HG02885 (cell line): ENCODE results near the gene TRABD2B.

ENCODE experiments used
- ATAC-seq: cut with Tn5 transposase; IDR thresholded peaks from one replicate; pipeline ENCODE4 v1.9.1; 2021; ENCODE audit warnings: mild to moderate bottlenecking; ENCODE audit not compliant: unreplicated experiment, poor library complexity

The TRABD2B gene

DNA sequence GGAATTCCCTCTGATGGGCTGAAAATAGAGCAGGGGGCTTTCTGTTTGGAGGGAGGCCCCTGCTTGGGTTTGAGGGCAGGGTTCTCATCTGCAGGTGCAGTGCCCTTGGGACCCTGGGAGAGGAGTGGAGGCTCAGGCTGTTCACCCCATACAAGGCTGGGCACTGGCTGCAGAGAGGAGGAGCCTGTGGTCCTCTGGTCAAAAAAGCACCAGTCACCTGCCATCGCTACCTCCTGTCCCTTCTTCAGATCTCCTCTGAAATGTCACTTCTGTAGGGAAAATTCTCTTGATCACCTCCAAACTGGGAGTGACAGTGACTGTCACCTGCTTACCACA, 108.9 kb downstream of the TRABD2B start:
- no peak for ATAC-seq

DNA sequence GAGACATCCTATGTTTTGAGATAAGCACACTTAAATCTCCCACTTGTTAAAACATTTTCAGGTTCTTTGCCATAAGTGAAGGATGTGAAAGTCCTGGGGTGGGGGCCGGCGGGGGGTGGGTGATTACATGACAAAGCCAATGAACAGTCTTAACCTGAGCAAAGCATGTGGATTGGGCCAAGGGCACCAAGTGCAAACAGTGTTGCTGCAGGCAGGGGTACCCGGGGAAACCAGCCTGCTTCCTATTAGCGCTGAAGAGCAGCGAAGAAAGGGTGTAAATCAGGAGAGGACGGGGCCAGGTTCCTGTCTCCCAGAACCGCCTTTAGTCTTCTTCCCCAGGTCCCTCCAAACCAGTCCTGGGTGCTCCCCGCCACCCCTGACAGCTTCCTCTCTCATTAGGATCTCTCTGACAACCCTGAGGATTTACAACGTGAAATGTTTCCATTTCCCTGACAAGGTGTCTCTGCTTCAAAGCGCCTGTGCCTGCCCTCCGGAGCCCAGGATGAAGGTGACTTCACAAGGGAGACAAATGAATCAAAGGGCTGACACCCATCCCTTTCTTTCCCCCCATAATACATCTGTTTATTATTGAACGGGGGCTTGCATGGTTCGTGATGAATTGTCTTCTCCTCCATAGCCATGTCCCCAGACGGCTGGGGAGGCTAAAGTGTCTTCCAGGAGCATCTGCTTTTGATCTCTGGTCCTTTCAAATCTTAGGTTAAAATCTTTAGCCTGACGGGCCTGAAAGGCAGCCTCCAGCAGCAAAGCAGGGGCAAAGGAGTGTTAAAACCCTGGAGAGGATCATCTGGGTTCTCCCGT, 109.5 kb downstream of the TRABD2B start:
- ATAC-seq, result no peak

DNA sequence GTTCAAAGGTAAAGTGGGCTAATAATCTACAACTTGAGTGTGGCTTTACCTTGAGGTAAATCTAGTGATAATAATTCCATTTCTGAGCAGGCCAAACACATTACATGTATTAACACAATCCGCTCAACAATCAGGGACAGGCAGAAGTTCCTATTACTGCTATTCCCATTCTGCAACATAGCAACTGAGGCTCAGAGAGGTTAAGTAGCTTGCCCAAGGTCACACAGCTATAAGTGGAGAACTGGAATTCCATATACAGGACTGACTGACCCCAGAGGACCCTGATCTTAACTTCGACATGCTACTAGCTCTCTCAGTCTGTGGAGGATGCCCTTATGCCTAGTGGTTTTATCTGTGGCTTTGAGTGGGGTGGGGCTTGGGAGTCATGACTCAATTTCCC, 110.1 kb downstream of the TRABD2B start:
- no peak for ATAC-seq

DNA sequence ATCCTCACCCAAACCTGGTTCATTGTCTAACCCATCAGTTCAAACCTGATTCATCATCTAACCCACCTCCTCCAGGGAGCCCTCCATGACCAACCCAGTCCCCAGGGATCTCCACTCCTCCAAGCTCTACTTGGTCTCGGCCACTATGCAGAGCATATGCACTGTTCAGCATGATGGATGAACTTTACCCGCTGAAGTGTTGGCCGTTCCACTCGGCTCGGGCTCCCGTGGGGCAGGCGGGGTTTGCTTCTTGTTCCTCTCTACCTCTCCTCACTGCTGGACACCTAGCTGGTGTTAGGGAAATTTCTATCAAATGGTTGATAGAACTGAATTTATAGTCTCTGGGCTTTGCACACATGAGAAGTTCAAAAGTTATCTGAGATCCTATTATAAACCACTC, 111.0 kb downstream of the TRABD2B start:
- no peak for ATAC-seq

DNA sequence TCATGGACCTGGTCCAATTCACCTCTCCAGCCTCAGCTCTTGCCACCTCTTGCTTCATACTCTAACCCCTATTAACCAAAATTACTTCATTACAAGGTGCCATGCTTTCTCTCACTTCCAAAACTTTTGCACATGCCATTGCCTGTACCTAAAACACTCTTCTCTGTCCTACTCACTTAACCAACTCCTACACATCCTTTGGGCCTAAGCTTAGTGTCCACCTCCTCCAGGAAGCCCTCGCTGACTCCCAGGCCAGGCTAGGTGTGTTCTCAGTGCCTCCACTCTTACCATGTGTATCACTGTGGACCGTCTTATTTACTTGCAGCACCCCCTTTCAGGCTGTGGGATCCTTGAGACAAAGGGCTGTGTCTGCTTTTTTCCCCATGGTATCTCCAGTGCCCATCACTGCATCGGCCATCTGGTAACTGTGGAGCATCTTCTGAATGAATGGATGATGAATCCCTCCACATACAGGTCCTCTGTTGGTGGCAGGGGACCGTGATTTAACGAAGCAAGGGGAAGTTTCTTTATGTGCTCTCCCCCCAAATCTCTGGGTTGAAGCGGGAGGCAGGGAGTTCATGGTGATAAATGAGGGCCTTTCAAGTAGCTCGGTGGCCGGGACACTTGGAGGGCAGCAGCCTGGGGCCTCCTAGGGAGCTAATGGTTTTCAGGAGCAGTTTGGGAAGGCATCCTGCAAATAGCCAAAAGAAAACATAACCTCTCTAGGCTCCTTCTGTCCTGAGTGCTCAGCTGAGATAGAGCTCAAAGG, 111.9 kb downstream of the TRABD2B start:
- no peak for ATAC-seq

DNA sequence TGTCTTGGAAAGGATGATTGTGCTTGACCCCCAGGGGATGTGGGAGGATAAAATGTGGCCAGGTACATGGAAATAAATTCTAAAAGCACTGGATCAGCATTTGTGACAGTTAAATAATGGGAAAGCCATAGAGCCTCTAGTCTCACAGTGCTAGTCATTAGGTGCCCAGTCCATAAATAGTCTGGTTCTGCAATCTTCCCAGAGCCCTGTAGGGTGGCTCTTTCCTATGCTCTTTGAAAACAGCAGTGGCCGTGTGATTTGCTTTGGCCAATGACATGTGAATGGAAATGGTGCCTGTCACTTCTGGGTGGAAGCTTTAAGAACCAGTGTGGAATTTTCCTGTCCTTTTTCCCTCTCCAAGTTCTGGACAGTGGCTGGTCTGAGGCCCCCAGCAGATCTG, 113.2 kb downstream of the TRABD2B start:
- no peak for ATAC-seq

DNA sequence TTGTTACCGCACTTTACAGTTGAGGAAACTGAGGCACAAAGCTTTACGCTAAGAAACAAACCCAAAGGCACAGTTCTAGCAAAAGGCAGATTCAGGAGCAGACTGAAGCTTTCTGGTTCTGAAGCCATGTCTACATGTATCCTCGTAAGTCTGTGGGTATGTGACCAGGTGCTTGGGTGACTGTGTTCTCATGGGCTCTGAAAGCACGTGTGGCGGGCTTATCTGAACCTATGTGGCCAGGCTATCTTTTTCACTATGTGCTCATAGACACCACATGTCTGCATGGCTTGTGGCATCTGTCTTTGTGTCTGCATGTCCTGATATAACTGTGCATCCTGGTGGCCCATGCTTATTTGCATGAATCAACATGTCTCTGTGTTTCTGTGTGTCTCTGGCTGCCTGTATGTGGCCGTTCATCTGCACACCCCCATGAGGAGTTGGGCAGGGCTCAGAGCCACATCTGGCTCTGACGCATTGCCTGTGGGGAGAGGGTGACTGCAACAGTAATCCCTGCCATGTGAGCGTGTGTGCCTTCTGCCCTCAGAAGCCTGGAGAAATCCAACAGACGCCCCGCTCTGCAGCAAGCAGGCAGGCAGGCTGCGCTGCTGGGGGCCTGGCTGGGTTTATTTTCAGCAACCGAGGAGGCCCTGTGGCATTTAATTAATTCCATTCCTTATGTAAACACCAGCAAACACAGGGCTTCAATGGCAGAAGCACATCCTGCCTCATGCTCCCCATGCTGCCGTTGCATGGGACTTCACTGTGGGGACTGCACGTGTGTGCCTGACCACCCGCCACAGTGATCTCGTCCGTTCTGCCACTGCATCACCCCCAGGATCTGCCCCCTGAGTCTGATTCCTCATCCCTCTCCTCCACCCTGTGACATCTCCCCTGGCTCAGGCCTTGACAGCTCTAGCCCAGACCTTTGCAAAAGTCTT, 115.4 kb downstream of the TRABD2B start:
- ATAC-seq, result no peak

DNA sequence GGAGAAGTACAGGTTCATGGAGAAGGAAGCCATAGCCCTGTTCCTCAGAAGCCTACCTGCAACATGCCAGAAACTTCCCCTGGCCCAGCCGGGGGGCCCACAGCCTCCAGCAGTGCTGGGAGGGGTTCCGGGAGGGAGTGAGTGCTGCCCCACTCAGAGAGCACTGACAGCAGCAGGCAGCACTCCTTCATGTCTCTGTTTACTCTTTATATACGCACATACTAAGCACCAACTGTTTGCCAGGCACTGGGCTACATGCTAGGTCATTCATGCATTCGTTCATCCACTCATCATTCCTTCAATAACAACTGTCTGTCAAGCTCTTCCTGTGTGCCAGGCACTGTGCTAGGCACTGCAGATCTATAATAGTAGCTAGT, 120.6 kb downstream of the TRABD2B start:
- ATAC-seq, result no peak

DNA sequence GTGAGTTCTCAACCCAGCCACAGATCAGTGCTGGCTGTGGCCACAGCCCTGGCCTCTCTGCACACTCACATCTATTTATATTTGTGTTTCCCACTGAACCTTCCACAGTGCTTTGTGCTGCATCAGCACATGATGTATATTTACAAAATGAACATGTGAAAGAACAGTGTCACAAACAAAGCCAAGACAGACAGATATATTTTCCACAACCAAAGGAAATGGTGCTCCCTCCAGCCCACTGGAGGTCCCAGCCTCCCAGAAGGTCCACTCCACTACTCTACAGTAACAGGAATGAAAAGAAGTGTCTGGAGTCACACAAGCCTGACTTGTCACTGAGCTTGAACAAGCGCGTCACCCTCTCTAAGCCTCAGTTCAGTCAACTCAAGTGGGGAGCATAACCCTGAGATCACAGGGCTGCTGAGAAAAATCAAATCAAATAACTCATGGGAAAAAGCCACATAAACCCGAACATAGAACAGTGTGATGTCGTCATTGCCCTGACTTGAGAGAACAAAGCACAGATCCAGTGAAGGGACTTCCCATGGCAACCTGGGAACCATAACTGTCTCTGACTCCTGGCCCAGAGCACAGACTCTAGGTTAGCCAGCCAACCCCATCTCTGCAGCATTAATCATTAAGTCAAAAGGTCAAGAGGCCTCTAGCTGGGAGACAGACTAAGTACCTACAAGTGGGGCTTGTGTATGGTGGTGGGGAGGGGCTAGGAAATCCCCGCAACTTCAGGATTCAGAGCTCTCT, 121.2 kb downstream of the TRABD2B start:
- no peak for ATAC-seq

DNA sequence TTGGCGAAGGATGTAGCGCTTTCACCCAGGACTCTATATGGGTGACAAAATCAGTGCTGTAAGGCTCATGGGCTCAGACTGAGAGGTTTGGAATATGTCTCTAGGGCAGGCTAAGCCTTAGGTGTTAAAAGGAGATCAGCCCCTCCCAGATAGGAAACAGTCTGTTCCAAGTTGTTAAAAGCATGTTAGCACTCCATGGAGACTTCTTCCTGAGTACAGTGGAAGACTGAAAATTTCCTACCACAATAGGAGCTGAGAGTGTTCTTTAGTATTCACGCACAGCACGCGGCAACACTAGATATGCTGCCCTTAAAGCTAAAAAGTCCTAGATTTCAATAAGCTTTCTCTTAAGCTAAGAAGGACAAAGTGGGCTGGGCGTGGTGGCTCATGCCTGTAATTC, 122.1 kb downstream of the TRABD2B start:
- ATAC-seq, result no peak

DNA sequence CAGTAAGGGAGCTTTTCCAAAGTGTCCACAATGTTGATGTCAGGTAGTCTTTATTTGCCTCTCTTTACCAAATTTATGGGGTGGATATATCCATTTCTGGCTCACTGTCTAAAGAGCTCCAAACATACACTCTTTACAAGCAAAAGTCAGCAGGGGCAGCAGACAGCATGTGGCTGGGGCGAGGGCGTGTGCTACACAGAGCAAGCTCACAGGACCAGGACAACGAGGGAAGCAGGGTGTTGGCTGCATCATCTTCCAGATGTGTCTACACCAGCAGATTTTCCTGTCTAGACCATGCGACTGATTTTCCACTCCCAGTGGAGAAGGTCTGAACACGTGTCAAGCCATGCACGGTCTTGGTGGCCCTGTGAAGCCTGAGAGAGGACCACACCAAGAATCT, 123.8 kb downstream of the TRABD2B start:
- no peak for ATAC-seq

DNA sequence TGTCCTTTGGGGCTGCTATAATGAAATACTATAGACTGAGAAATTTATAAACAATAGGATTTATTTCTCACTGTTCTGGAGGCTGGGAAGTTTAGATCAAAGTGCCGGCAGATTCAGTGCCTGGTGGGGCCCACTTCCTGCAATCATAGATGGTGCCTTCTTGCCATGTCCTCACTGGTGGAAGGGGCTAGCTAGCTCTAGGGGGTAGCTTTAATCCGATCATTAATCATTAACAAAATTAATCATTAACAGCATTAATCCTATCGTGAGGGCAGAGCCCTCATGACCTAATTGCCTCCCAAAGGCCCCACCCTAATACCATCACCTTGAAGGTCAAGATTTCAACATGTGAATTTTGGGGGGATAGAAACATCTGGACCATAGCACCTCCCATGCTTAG, 124.3 kb downstream of the TRABD2B start:
- no peak for ATAC-seq

DNA sequence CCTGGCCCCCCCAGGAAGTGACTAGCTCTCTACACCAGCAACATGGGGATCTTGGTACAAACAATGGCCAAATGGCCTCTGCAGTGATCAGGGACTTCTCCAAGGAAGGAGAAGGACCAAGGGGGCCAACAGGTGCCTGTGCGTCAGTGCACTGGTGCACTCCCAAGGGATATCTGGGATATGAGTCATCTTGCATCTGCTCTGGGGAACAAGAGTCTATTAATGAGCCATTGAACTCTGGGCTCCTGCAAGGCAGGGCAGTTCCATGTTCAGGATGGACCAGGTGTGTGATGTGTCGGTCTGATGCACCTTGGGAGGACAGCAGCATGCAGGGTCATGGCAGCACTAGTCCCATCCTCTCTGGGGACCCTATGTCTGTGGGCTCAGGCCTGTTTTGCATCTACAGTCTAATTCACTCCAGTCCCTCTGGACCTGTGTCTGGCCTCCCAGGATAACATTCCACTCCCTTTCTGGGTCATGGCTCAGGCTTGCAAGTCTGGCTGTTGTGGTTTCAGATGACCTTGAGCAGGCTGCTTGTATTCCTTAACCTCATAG, 125.3 kb downstream of the TRABD2B start:
- no peak for ATAC-seq

DNA sequence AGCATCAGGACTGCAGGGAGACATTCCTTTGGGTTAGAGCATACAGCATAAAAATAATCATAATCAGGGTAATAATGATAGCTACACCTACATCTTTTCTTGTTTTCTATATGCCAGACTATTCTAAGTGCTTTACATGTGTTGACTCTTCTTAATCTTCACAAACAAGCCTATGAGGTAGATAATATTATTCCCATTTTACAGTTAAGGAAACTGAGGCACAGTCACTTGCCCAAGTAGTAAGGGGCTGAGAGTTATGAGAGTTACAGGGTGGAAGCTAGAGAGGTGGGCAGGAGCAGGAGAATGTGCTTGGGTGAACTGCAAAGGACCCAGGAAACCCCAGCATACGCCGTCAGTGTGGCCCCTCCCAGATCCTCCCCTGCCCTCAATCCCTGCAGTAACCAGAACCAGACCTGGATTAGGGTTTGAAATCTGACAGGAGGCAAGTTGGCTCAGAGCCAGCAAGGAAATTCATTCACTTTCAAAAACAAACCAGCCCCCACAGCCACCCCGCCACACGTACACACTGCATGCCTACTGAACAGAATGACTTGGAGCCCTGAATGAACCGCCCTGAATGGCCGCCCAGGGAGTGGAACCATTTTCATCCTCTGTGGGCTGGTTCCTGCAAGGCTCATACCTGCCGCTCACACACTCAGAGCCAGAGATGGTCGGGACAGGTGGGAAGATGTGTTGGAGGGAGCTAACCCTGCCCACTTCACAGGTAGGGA, 126.1 kb downstream of the TRABD2B start:
- no peak for ATAC-seq

DNA sequence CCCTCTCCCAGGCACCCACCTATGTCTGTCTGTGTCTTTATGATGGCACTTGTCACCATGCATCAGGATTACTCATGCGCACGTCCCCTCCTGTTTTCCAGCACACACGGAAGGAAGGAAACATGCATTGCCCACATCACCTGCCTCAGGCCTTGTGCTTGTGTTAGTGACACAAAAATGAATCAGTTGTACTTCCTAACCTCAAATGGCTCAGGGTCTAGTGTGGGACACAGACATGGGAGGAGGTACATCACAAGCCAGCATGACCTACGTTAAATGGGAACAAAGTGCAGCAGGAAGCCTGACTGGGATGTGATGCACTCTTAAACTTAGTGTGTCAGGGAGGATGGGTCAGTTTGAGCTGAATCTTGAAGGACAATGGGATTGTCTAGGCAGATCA, 126.7 kb downstream of the TRABD2B start:
- ATAC-seq, result no peak

DNA sequence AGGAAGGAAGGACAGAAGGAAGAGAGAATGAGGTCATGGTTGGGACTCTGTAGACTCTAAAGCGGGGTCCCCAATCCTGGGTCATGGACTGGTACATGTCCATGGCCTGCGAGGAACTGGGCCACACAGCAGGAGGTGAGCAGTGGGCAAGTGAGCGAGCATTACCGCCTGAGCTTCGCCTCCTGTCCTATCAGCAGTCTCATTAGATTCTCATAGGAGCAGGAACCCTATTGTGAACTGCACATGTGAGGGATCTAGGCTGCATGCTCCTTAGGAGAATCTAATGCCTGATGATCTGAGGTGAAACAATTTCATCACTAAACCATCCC, 128.9 kb downstream of the TRABD2B start:
- no peak for ATAC-seq

DNA sequence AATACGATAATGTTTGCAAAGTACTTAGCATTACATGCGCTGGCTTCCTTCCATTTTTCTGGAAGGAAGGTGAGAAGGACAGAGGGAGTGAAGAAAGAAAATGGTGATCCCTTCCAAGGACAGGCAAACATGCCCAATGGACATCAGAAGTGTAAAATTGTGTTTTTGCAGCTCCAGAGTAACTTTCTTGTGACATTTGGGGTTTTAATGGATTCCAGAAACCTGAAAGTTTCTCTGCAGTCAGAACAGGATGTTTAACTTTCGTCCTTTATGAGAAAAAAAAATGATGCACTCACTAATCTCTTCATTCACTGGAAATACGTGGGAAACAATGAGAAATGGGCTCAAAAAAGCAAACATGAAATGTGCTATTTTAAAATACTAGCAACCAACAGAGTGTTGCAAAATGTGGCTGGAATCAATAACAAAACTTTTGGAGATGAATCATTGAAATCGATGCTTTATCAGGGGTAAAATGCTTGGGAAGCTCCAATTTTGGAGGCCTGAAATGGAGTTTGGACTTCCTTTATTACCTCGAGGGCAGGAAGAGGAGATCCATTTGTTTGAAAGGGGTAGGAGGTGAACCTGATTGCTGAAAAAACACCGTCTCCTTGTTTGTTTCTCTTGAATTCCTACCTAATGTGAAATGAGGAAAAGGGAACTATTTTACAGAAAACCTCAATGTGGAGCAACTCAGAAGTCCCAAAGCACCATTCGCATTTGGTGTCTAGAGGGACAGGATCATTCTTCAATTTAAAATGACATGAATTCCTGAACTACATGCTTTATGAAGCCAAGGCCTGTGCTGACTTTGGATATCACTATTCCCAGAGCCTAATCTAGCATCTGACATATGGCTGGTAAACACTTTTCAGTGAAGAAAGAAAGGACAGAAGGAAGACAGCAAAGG, 129.5 kb downstream of the TRABD2B start:
- no peak for ATAC-seq
